GM23338 (cell line): ENCODE data around the gene BANK1.

Experiments used
- CREB1 ChIP-seq: fragments of 250-450 bp; sonication (Bioruptor Pico); IDR thresholded peaks from 2 replicates; pipeline ENCODE4 v1.5.0; 2020; ENCODE audit warnings: low read depth, mild to moderate bottlenecking, moderate library complexity
- CTCF ChIP-seq, 2 experiments: fragments of 200-600 bp in 1 of 2; sonication (generic) in 1 of 2; conservative IDR thresholded peaks; 2 replicates each; pipeline versions ENCODE4 v1.5.1 to v1.6.1; 2016 to 2017; ENCODE audit warnings: antibody characterized with exemption in 2 of 2, low read depth in 2 of 2, mild to moderate bottlenecking in 2 of 2, moderate library complexity in 1 of 2
- ETS1 ChIP-seq: IDR thresholded peaks from 2 replicates; pipeline ENCODE4 v1.6.1; 2016; ENCODE audit warnings: antibody characterized with exemption
- EZH2 ChIP-seq: fragments of 200-600 bp; sonication (generic); IDR thresholded peaks from one replicate; pipeline ENCODE4 v1.8.0; 2017; ENCODE audit warnings: antibody characterized with exemption, mild to moderate bottlenecking, low read depth; ENCODE audit not compliant: unreplicated experiment
- EZH2phosphoT487 ChIP-seq: fragments of 200-600 bp; sonication (generic); IDR thresholded peaks from one replicate; pipeline ENCODE4 v1.8.1; 2018; ENCODE audit warnings: antibody characterized with exemption; ENCODE audit not compliant: unreplicated experiment
- JUNB ChIP-seq: IDR thresholded peaks from one replicate; pipeline ENCODE4 v1.6.1; 2016; ENCODE audit warnings: antibody characterized with exemption; ENCODE audit not compliant: unreplicated experiment
- NANOG ChIP-seq: IDR thresholded peaks from 2 replicates; pipeline ENCODE4 v1.6.1; 2016; ENCODE audit warnings: antibody characterized with exemption, borderline replicate concordance
- POLR2AphosphoS5 ChIP-seq: IDR thresholded peaks from 2 replicates; pipeline ENCODE4 v1.6.1; 2016; ENCODE audit warnings: antibody characterized with exemption, low read depth
- REST ChIP-seq: IDR thresholded peaks from one replicate; pipeline ENCODE4 v1.6.1; 2018; ENCODE audit warnings: antibody characterized with exemption; ENCODE audit not compliant: unreplicated experiment
- STAT1 ChIP-seq: IDR thresholded peaks from one replicate; pipeline ENCODE4 v1.6.1; 2016; ENCODE audit warnings: antibody characterized with exemption; ENCODE audit not compliant: unreplicated experiment
- ZNF114 ChIP-seq: fragments of 250-450 bp; sonication (Bioruptor Pico); IDR thresholded peaks from 2 replicates; pipeline ENCODE4 v1.5.0; 2020; ENCODE audit warnings: mild to moderate bottlenecking, moderate library complexity
- ZNF331 ChIP-seq: fragments of 250-450 bp; sonication (Bioruptor Pico); IDR thresholded peaks from 2 replicates; pipeline ENCODE4 v1.5.0; 2020; ENCODE audit warnings: low read depth, mild to moderate bottlenecking, moderate library complexity
- ZNF462 ChIP-seq: fragments of 250-450 bp; sonication (Bioruptor Pico); IDR thresholded peaks from 2 replicates; pipeline ENCODE4 v1.5.0; 2020; ENCODE audit warnings: mild to moderate bottlenecking, moderate library complexity

- no peak for TF ChIP-seq CTCF (conservative IDR thresholded peaks at IDR 0.05; ENCODE audit: low read depth in 2 of 2)
- TF ChIP-seq EZH2phosphoT487, result no peak
- TF ChIP-seq ZNF114 (CRISPR knock-in tag), result no peak
- no peak for TF ChIP-seq REST
- TF ChIP-seq EZH2, result no peak
- no peak for TF ChIP-seq POLR2AphosphoS5
- no peak for TF ChIP-seq CREB1 (CRISPR knock-in tag)
- TF ChIP-seq JUNB, result no peak
- no peak for TF ChIP-seq ZNF331 (CRISPR knock-in tag)
- TF ChIP-seq ETS1, result no peak
- no peak for TF ChIP-seq NANOG
- no peak for TF ChIP-seq STAT1
- TF ChIP-seq ZNF462, result no peak
These were observed 299.5 kb downstream of the BANK1 start for GRCh38 chr4:102089850-102090621.
